ENCODE data around the gene LRP2.
A peak's percentile ranks its signal among the peaks of the same experiment; 100 is the strongest.

The LRP2 gene

DNA sequence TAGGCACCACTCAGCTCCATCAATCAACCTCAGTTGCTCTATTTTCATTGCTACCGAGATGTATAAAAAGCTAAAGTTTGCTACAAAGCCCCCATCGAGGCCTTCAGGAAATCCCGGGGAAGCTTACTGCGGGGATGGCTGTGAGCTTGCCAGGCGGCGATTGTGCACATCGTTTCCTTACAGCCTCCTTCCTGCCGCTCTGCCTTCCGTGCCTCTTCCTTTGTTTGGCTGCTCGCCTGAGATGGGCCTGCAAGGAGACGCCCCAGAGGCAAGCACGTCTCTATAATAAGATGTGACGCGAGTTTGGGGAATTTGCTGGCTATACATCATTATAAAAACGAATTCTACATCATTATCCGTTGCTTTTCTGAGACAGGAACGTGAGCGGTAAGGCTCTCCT is 251.4 kb downstream of the LRP2 start:
- DNase-seq: no peak

DNA sequence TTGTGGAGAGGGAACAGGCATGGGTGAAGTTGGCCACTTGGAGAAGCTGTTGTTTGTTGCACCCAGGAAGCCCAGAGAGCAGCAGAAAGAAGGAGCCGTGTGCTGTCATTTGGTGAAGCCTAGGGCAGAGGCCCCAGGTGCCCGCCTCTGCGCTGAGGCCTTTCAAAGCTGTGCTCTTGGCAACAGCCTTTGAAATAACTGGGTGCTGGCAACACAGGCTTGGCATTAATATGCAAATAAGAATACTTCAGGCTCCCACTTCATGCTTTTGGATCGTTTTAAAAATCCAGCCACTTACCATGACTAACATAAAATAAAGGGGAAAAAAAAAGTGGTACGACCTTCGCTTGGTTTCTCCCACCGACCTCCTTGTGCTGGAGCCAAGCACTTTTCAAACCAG is 251.9 kb downstream of the LRP2 start:
- DNase-seq: no peak

DNA sequence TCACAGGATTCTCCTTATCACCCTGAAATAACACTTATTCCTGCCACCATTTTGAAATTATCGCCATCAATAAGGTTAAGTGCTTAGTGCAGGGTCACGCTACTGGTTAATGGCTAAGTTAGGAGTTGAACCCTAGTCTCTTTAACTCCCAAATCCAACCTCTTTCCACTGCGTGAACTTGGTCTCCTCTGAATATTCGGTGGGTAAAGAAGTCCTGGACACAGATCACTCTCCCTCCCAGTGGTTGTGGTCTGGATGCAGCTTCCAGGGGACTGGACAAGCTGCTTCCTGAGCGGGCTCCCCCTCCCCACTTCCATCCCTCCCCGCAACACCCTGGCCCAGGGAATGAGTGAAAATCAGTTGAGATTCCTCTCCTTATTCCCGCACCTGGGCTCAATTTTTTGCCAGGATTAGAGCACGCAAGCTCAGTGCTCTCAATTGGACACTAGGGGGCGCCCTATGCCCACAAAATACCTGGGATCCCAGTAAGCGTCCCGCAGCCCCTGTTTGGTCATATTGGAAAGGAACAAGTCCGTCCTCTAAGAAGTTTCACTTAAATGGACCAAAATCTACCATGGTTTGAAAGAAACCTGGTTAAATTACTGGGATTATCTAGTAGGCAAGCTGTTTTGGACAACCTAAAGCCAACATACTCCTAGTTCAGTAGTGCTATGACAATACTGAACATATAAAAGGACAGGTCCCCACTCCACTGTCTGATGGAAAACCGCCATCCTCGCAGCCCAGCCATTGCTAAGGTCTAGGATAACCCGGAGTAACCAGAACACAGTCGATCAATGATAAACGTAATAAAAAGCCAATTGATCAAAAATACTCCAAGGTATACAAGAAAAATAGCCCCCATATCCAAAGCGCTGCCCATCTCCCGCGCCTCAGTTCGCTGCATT is 252.6 kb downstream of the LRP2 start:
- peak; percentile 39 for DNase-seq

DNA sequence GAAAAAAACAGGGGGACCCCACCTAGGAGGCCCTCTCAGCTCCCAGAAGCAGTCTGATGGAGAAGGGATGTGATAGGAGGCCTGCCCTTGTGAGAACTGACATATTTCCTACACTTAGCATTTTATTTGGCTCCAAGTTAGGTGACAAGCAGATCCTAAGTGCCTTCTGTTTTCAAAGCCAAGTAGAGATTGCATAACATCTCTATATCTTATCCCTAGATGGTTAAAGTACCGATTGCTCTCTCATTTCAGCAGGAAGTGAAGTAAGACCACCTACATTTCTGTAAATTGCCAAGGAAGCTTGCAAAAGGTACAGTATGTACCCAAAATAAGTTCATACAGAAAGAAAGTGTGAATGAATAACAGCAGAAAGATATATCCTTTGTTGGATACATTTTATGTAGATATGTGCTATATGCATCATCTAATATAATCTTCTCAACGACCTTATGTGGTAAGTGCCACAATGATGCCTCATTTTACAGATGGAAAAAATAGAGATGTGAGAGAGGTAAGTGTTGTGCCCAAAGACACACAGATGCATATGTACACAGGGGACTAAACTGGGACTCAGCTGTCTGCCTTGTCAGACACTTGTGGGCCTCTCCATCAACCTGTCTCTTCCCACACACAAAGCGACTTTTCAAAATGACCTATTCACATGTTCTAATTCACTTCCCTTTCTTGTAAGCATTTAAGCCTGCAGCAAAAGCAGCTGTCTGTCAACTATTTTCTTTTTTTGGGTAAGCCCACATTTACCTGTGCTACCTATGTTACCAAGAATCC is 254.0 kb downstream of the LRP2 start:
- no peak for DNase-seq

DNA sequence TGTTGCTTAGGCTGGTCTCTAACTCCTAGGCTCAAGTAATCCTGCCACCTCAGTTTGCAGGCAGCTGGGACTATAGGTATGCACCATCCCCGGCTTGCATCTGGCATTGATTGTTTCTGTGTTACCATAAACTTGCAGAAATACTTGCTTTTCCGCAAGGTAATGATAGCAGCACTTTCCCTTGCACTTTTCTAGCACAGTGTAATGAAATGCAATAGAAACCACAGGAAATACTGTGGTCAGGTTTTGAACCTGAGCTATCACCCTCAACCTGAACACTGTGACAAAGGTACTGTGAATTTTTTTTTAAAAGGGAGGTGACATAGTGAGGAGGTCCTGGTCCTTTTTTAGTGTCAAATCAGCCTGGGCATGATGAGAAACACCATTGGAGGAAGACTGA is 254.7 kb downstream of the LRP2 start:
- no peak for DNase-seq

DNA sequence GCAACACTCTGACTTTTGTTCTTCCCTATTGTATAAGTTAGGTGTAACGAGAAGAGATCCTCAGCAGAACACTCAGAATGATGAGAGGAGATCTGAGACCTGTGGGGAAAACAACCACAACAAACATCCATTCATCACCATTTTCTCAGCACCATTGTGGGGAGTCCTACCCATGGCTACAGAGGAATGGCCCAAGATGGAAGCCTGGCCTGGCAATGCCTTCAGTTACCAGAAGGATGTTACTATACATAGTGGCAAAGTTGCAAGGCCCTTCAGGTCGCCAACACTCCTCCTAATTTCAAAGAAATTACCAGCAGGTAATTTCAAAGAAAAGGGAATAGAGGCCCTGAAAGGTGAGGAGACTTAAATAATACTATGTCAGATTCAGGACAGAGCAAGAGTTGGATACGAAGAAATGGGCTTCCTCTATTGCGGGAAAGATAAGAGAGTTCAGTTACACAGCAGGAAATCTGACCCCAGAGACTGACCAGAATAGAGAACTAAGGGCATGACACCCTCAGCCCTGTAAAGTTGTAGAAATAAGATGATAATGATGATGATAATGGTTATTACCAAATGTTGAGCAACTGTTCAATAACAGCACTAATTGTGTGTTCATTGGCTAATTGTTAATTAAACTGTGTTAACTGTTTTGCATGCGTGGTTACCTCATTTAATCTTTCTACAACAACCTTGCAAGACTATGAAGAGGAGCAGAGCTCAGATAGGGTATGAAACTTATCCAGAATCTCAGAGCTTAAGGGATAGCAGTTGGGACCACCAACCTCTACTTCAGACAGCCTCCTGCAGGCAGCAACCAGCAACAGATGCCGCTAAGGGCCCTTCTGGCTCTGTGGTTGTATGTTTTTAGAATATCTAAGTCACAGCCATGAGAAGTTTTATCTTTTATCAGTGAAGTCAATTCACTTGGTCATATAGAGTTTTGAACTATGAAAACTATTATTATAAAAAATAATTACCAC is 255.5 kb downstream of the LRP2 start:
- no peak for DNase-seq

DNA sequence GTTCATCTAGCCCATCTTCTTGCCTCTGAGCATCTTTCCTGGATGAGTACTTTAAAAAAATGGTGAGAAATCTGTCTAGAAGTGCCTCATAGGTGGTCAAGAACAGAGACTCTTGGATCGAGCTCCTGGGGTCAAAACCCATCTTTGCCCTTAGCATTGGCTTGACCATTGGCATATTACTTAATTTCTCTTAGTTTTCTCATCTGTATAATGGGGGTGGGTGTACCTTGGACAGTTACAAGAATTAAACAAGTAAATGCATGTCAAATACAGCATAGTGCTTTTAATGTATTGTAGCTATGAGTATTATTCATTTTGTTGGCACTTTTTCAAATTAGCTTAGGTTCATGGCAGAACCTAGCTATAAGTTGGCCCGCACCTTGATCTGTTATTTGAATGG is 256.2 kb downstream of the LRP2 start:
- no peak for DNase-seq

DNA sequence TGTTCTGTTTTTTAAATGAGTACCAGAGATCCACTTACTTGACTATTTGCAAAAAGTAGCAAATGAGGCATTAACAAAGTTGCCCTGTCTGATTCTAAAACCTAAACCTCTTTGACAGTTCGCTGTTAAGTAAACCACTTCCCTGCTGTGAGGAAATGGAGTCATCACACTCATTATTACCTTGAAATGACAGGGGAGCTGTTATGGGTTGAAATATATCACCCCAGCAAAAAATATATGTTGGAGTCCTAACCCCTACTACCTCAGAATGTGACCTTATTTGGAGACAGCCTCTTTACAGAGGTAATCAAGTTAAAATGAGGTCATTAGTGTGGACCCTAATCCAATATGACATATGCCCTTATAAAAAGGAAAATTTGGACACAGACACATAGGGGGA is 256.9 kb downstream of the LRP2 start:
- no peak for DNase-seq

DNA sequence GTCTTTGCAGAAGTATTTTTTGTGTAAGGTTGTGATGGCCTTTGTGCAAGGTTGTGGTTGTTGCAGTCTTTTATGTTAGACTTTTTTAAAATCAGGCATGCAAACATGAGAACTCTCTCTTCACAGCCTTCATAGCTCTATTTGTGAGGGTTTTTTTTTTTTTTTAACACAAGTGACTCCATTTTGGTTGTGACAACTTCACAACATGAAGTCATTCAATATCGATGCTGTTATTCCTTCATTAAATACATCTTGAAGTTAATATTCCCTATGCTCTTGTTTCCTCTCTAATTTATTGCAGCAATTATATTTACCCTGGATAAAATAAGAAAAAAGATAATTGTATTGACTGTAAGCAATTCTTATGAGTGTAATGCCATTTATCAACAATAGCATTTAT is 257.5 kb downstream of the LRP2 start:
- no peak for DNase-seq

DNA sequence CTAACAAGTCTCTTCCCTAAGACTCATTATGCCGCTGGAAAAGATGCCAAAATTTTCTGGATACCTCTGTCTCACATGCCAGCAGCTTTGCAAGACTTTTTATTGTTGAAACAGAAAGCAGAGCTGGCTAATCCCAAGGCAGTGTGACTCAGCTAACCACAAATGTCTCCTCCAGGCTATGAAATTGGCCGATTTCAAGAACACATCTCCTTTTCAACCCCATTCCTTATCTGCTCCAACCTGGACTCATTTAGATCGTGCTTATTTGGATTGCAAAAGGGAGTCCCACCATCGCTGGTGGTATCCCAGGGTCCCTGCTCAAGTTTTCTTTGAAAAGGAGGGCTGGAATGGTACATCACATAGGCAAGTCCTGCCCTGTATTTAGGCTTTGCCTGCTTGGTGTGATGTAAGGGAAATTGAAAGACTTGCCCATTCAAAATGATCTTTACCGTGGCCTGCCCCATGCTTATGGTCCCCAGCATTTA is 266.7 kb downstream of the LRP2 start:
- no peak for DNase-seq

DNA sequence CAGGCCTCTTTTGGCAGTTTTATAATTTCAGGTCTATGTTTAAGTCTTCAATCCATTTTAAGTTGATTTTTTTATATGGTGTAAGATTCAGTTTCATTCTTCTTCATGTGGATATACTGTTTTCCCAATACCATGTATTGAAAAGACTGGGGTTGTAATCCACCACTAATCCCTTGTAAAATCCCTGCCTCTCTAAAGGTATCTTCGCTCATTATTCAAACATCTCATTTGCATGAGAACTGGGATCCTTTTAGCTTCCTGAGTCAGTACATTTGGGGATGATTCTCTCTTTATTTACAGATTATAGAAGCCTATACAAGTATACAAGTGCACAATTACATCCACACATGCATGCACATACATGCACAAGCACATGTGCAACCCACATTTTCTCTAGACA is 267.7 kb downstream of the LRP2 start:
- no peak for DNase-seq

DNA sequence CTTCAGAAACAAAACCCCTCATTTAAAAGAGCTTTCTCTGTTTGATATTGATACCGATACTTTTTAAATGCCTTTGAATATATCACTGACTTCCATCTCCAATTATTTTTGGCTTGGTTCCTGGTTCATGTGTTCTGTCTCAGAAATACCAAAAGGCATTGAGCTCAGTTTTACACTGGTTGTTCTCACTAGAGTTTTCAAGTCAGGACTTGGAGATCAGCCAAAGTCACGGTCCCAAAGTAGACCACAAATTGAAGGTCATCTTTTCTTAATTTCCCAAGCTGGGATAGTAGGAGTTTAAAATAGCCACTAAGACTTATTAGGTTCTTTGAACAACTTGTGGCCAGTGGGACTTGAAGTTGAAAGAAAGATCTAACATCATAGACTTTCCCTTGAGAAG is 268.8 kb downstream of the LRP2 start:
- no peak for DNase-seq

DNA sequence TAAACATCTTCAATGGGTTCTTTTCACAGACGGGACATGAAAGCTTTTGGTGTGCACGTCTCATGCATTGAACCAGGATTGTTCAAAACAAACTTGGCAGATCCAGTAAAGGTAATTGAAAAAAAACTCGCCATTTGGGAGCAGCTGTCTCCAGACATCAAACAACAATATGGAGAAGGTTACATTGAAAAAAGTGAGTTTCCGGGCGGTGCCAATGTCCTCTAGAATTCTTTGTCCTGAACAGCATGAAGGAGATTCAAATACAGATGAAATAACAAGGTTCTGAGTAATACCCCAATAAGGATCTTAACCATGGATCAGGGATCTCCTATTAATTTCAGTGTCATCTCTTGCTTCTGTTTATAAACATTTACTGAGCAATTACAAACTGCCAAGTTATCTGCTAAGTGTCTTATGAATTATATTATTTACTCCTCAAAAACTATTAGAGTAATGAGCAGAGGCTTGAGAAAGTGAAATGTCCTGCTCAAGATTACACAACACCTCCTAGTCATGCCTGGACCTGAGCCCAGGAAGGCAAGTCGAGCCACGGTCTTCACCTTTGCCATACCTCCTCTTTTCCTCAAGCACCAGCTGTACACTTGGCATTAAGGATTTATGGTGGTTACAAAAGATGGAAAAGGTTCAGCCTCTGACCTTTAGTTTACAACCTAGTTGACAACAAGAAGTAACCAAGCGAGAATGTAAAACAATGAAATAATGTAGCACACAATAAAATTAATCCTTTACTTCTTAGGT is 270.4 kb downstream of the LRP2 start:
- no peak for DNase-seq

DNA sequence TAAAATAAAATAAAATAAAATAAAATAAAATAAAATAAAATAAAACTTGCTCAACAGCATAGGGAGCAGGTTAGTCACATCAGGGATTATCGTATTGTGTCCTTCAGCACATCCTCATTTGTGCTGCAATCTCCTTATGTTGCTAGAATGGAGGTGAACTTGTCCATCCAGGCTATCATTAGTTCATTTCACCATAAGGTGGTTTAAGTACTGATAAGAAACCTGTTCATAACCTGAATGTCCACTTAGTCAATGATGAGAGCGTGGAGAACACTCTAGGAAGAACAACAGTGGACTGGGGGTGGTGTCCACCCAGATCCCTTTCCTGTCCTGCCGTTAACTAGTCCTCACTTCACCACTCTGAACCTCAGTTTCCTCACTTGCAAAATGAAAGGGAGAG is 271.1 kb downstream of the LRP2 start:
- no peak for DNase-seq

DNA sequence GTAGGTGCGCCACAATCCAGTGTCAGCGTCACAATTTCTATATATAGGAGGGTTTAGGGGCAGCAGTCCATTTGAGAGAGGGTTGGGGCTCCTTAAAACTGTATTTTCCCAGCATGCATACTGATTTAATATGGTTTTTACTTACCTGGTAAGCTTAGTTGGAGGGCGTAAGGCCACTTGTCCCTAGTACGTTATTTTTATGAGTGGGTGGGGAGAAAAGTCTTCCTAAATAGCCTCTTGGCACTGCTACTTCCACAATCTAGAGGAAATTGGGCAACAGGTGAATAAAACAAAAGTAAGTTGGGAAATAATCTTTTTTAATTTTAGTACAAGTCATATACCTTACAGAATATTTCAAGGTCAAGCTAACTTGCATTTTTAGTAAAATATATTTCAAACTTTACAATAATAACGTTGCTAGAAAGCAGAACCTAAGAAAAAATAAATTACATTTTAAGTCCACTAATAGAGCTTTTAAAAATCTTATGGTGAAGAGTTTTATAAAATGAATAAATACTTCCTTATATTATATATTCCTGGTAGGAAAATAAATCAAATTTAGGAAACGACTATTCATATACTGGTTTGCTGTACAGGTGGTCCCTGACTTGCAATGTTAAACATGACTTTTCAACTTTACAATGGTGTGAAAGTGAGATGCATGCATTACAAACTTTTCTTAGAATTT is 272.1 kb downstream of the LRP2 start:
- DNase-seq: no peak

DNA sequence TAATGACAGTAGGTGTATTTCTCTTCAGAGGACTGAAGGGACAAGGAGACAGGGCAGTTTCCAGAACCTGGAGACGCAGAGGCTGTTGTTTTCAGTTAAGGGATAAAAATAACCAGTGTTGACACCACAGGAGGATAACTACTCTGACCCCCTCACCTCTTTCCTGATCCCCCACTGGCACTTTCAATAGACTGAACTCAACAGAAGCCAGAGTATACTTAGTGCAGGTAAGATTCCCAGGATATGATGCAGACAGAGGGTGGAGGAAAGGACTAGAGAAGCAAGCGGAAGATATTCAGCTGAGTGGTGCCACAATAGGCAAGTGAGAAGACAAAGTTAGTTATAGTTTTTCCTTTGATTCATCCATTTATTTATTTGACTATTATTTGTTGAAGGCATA is 273.2 kb downstream of the LRP2 start:
- DNase-seq: no peak

DNA sequence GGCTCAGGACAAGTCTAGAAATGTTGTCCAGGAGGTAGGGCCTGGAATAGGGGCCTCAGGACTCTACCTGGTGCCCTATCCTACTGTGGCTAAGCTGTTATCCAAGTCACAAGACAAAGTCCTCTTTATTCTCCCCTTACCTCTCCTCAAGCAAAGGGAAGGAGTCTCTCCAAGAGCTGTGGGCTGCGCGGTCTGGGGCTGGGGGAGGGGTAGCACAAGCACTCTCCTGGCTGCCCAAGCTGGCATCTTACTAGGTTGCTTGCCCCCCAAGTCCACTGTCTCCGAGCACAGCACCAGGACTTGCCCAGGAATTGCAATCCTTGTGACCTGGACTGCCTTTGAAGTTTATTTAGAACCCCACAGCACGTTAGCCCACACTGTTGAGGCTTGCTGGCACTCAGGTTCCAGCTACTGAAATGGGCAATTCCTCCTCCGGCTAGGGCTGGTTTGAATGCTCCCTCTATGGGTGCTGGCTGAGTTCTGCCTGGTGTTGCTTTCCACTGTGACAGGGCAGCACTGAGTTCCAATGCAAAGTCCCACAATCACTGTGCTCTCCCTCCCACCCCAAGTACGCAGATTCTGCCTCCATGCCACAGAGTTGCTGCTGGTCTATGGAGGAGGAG is 274.5 kb downstream of the LRP2 start:
- no peak for DNase-seq

DNA sequence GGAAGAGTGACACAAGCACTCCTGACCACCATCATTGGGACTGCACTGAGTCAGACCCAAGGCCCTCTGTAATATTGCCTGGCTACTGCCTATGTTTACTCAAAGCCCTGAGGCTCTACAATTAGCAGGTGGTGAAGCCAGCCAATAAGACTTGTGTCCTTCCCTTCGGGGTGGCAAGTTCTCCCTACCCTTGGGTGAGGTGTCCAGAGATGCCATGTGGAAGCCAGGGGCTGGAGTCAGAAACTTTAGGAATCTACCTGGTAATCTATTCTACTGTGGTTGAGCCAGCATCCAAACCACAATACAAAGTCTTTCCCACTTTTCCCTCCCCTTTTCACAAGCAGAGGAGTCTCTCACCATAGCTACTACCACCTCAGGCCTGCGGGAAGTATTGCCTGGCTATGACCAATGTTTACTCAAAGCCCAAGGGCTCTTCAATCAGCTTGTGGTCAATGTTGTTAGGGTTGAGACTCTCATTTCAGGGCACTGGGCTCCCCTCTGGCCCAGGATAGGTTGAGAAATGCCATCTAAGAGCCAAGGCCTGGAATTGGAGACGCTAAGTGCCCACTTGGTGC is 275.4 kb downstream of the LRP2 start:
- DNase-seq: no peak

DNA sequence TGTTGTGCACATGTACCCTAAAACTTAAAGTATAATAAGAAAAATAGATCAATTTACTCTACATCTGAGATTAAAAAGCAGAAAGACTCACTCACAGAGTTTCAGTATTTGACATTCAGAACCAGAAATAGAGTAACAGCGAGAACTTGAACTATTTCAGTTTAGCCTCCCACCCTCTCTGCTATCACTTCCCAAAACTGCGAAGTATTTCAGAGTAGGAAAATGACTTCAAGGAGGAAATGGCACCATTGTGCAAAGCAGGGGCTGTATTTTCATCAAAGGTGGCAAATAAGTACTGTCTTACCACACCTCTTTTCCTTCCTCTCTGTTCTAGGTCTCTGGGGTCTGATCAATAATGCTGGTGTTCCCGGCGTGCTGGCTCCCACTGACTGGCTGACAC is 279.3 kb downstream of the LRP2 start:
- DNase-seq: no peak

DNA sequence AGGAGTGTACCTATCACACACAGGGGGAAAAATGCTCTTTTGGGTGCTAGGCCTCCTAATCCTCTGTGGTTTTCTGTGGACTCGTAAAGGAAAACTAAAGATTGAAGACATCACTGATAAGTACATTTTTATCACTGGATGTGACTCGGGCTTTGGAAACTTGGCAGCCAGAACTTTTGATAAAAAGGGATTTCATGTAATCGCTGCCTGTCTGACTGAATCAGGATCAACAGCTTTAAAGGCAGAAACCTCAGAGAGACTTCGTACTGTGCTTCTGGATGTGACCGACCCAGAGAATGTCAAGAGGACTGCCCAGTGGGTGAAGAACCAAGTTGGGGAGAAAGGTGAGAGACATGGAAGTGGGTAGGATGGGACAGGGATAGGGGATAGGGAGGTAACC is 280.8 kb downstream of the LRP2 start:
- DNase-seq: no peak
